Ishikawa (cell line): ENCODE measurements around the gene PLD1.

Experiments used
- CEBPB ChIP-seq: IDR thresholded peaks from 2 replicates; pipeline ENCODE4 v1.6.1; 2012
- CREB1 ChIP-seq: IDR thresholded peaks from 2 replicates; pipeline ENCODE4 v1.6.1; 2012; ENCODE audit warnings: low read depth
- EGR1 ChIP-seq: IDR thresholded peaks from 2 replicates; pipeline ENCODE4 v1.6.1; 2012
- EP300 ChIP-seq: IDR thresholded peaks from 2 replicates; pipeline ENCODE4 v1.6.1; 2012; ENCODE audit warnings: borderline replicate concordance
- FOXM1 ChIP-seq: IDR thresholded peaks from 2 replicates; pipeline ENCODE4 v1.6.1; 2012; ENCODE audit warnings: low read depth, borderline replicate concordance
- MAX ChIP-seq: IDR thresholded peaks from 2 replicates; pipeline ENCODE4 v1.6.1; 2012
- NFIC ChIP-seq: IDR thresholded peaks from 2 replicates; pipeline ENCODE4 v1.6.1; 2012
- RAD21 ChIP-seq: IDR thresholded peaks from 2 replicates; pipeline ENCODE4 v1.6.1; 2012; ENCODE audit warnings: low read depth
- REST ChIP-seq: IDR thresholded peaks from 2 replicates; pipeline ENCODE4 v1.6.1; 2012; ENCODE audit warnings: low read depth, mild to moderate bottlenecking
- TAF1 ChIP-seq: IDR thresholded peaks from 2 replicates; pipeline ENCODE4 v1.6.1; 2012; ENCODE audit warnings: low read depth, mild to moderate bottlenecking
- TCF12 ChIP-seq: IDR thresholded peaks from 2 replicates; pipeline ENCODE4 v1.6.1; 2012; ENCODE audit warnings: low read depth
- TEAD4 ChIP-seq: IDR thresholded peaks from 2 replicates; pipeline ENCODE4 v1.6.1; 2012
- USF1 ChIP-seq: IDR thresholded peaks from 2 replicates; pipeline ENCODE4 v1.6.1; 2012
- YY1 ChIP-seq: IDR thresholded peaks from 2 replicates; pipeline ENCODE4 v1.6.1; 2012; ENCODE audit warnings: low read depth
- ZBTB7A ChIP-seq: IDR thresholded peaks from 2 replicates; pipeline ENCODE4 v1.6.1; 2012; ENCODE audit warnings: low read depth

The PLD1 gene

GRCh38 chr3:171743327-171744157 lies 66.7 kb downstream of the PLD1 start:
- TF ChIP-seq CEBPB (0 out of 2 replicates have a peak, but pooled peaks have one; percentile 46), RAD21 (no peak)

DNA sequence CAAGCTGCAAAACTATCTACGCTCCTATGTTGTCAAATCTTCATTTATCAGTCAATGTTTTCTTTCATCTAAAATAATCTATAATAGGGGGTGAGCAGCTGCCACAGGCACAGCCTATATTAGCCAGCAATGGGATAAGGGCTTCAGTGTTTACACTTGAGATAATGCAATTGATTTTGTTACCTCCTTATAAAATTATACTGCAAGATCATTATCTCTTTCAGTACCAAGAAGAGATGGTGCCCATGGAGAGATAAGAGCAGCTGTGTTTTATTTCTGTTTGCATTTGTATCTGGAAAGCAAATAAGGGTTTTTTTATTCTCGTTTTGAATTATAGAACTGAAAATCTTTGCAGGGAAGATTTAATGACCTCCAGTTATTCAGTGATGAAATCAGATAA lies 68.9 kb downstream of the PLD1 start:
- TF ChIP-seq EP300 (no peak), CREB1 (no peak), YY1 (no peak), ZBTB7A (no peak)

- no peak for TF ChIP-seq USF1
- no peak for TF ChIP-seq EGR1
- TF ChIP-seq YY1: no peak
- TF ChIP-seq EP300: no peak
- TF ChIP-seq TCF12: no peak
- no peak for TF ChIP-seq ZBTB7A
- no peak for TF ChIP-seq RAD21
- TF ChIP-seq MAX: no peak
- TF ChIP-seq TAF1: no peak
- no peak for TF ChIP-seq FOXM1
- no peak for TF ChIP-seq CREB1
- TF ChIP-seq TEAD4: no peak
- no peak for TF ChIP-seq NFIC
- no peak for TF ChIP-seq REST
- no peak for TF ChIP-seq CEBPB
Observed at GRCh38 chr3:171736556-171736955, 73.7 kb downstream of the PLD1 start.

DNA sequence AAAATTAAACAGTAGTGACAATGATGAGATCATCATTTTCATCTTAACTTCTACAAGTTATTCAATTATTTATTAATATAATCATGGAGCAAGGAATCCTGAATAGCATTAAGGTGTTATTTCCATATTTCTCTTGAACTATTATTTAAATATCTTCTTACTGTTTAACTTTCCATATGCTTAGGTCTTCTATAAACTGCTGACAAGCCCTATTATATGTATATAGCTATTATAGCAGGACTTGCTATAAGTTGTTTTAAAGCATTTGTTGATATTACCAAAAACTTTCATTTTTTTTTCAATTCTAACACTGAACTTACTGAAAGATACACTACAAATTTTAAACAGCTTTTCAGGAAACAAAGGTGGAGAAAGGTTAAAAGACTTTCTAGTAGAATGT lies 76.7 kb downstream of the PLD1 start:
- TF ChIP-seq USF1 (no peak), RAD21 (no peak), FOXM1 (no peak), TCF12 (no peak), NFIC (no peak), CREB1 (no peak), EGR1 (no peak), TEAD4 (no peak), YY1 (no peak), ZBTB7A (no peak), TAF1 (no peak), MAX (no peak), CEBPB (no peak), REST (no peak), EP300 (no peak)

DNA sequence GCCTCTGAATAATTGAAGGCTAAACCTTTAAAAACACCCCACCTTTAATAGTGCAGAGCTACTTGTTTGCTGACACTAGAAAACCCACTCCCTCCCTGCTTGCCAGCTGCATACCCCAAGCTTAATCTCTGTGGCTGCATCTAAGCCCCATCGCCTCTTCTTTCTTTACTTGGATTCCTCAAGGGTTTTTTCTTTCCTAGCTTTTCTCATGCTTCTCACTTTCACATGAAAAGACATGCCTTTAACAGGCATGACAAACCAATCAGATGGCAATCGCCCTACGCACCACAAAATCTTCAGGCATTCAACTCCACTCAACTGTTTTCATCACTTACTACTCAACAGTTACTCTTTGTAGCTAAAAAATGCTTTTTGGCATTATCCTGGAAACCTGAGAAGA lies 77.5 kb downstream of the PLD1 start:
- no peak for TF ChIP-seq YY1

DNA sequence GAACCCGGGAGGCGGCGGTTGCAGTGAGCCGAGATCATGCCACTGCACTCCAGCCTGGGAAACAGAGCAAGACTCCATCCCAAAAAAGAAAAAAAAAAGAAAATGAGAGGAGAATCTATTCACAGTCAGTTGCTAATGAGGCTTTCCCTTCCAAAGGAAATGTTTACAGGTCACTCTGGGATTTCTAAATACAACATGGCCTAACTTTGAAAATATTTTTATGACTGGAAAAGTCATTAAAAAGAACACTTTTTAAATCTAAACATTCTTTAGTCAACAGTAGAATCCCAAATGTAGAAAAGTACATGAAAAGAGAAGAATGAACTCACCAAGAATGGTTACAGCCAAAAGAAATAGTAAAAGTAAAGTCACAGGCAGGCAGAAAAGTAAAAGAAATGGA lies 78.6 kb downstream of the PLD1 start:
- TF ChIP-seq TAF1: no peak
- TF ChIP-seq FOXM1: no peak
- no peak for TF ChIP-seq ZBTB7A
- no peak for TF ChIP-seq MAX
- no peak for TF ChIP-seq NFIC
- TF ChIP-seq USF1: no peak
- no peak for TF ChIP-seq EGR1
- no peak for TF ChIP-seq CREB1
- TF ChIP-seq TEAD4: no peak
- TF ChIP-seq CEBPB: no peak
- TF ChIP-seq REST: no peak
- TF ChIP-seq RAD21: no peak
